ENCODE data around the gene CABP7.
"Not testable (repeated sequence)": the region's sequence is repeated elsewhere in the genome, so short reads cannot be mapped to it uniquely, and the experiment has no call there.

Gene CABP7

GRCh38 chr22:29742326-29742725, 22.5 kb downstream of the CABP7 start:
- H3K36me3 Mint-ChIP-seq, result peaks cover 50% of the 10 kb centered on the region
- H3K27me3 Mint-ChIP-seq, result no peaks in the 10 kb centered on the region
- H3K4me3 Mint-ChIP-seq, result no peak overlapping the region
- no peaks in the 10 kb centered on the region for H3K4me1 Mint-ChIP-seq
- H3K9me3 Mint-ChIP-seq, result no peaks in the 10 kb centered on the region
- no peak for ATAC-seq
- H3K27ac Mint-ChIP-seq, result no peak overlapping the region

GRCh38 chr22:29744902-29745301, 25.1 kb downstream of the CABP7 start:
- Mint-ChIP-seq H3K4me1 (no peaks in the 10 kb centered on the region), H3K9me3 (no peaks in the 10 kb centered on the region), H3K36me3 (peaks cover 51% of the 10 kb centered on the region), H3K27me3 (no peaks in the 10 kb centered on the region), H3K4me3 (no peak overlapping the region), H3K27ac (no peak overlapping the region)
- no peak for ATAC-seq

- Mint-ChIP-seq H3K27me3 (no peaks in the 10 kb centered on the region), H3K9me3 (no peaks in the 10 kb centered on the region), H3K4me3 (no peak overlapping the region), H3K27ac (no peak overlapping the region), H3K4me1 (peaks cover 7% of the 10 kb centered on the region), H3K36me3 (peaks cover 36% of the 10 kb centered on the region)
- ATAC-seq, result no peak
These were observed 28.0 kb downstream of the CABP7 start for GRCh38 chr22:29747832-29748231.

GRCh38 chr22:29748248-29748893, 28.6 kb downstream of the CABP7 start:
- no peak for ATAC-seq
- H3K4me3 Mint-ChIP-seq, result no peak overlapping the region
- no peak overlapping the region for H3K27ac Mint-ChIP-seq
- peaks cover 7% of the 10 kb centered on the region for H3K4me1 Mint-ChIP-seq
- H3K9me3 Mint-ChIP-seq, result no peaks in the 10 kb centered on the region
- H3K36me3 Mint-ChIP-seq, result peaks cover 36% of the 10 kb centered on the region
- no peaks in the 10 kb centered on the region for H3K27me3 Mint-ChIP-seq

- Mint-ChIP-seq H3K4me3 (no peak overlapping the region), H3K27me3 (no peaks in the 10 kb centered on the region), H3K27ac (no peak overlapping the region), H3K4me1 (peaks cover 13% of the 10 kb centered on the region), H3K9me3 (no peaks in the 10 kb centered on the region), H3K36me3 (peaks cover 36% of the 10 kb centered on the region)
- ATAC-seq, result no peak
These were observed 30.2 kb downstream of the CABP7 start for GRCh38 chr22:29750029-29750428.

GRCh38 chr22:29750559-29751538, 31.0 kb downstream of the CABP7 start:
- peaks cover 21% of the 10 kb centered on the region for H3K4me1 Mint-ChIP-seq
- no peak overlapping the region for H3K27ac Mint-ChIP-seq
- no peaks in the 10 kb centered on the region for H3K9me3 Mint-ChIP-seq
- H3K4me3 Mint-ChIP-seq, result no peak overlapping the region
- ATAC-seq, result no peak
- H3K36me3 Mint-ChIP-seq, result peaks cover 30% of the 10 kb centered on the region
- H3K27me3 Mint-ChIP-seq, result no peaks in the 10 kb centered on the region

GRCh38 chr22:29751669-29752068, 31.9 kb downstream of the CABP7 start:
- H3K27ac Mint-ChIP-seq, result no peak overlapping the region

GRCh38 chr22:29753808-29754657, 34.2 kb downstream of the CABP7 start:
- Mint-ChIP-seq H3K27me3 (no peaks in the 10 kb centered on the region), H3K4me1 (peaks cover 26% of the 10 kb centered on the region), H3K36me3 (peaks cover 16% of the 10 kb centered on the region), H3K9me3 (no peaks in the 10 kb centered on the region), H3K27ac (no peak overlapping the region), H3K4me3 (no peak overlapping the region)
- ATAC-seq, result no peak

More at GRCh38 chr22:29751669-29752068, 31.9 kb downstream of the CABP7 start:
- H3K36me3 Mint-ChIP-seq, result peaks cover 30% of the 10 kb centered on the region
- no peak for ATAC-seq
- no peaks in the 10 kb centered on the region for H3K9me3 Mint-ChIP-seq
- H3K4me3 Mint-ChIP-seq, result no peak overlapping the region
- no peaks in the 10 kb centered on the region for H3K27me3 Mint-ChIP-seq
- peaks cover 24% of the 10 kb centered on the region for H3K4me1 Mint-ChIP-seq

GRCh38 chr22:29754658-29755395, 35.0 kb downstream of the CABP7 start:
- H3K4me3 Mint-ChIP-seq, H3K36me3 Mint-ChIP-seq: not testable (repeated sequence)

GRCh38 chr22:29755889-29756288, 36.1 kb downstream of the CABP7 start:
- ATAC-seq, result no peak
- Mint-ChIP-seq H3K4me1 (peaks cover 30% of the 10 kb centered on the region), H3K27ac (no peak overlapping the region), H3K36me3 (no peaks in the 10 kb centered on the region), H3K9me3 (no peaks in the 10 kb centered on the region), H3K4me3 (no peak overlapping the region), H3K27me3 (no peaks in the 10 kb centered on the region)

More at GRCh38 chr22:29754658-29755395, 35.0 kb downstream of the CABP7 start:
- H3K27me3 Mint-ChIP-seq, H3K27ac Mint-ChIP-seq, ATAC-seq, H3K9me3 Mint-ChIP-seq: not testable (repeated sequence)
- H3K4me1 Mint-ChIP-seq, result peaks cover 30% of the 10 kb centered on the region

GRCh38 chr22:29756341-29756740, 36.5 kb downstream of the CABP7 start:
- Mint-ChIP-seq H3K4me1 (peaks cover 30% of the 10 kb centered on the region), H3K36me3 (no peaks in the 10 kb centered on the region), H3K27me3 (no peaks in the 10 kb centered on the region), H3K9me3 (no peaks in the 10 kb centered on the region), H3K4me3 (no peak overlapping the region), H3K27ac (no peak overlapping the region)
- ATAC-seq, result no peak

GRCh38 chr22:29757096-29757495, 37.3 kb downstream of the CABP7 start:
- H3K27me3 Mint-ChIP-seq, result no peaks in the 10 kb centered on the region
- no peak overlapping the region for H3K4me3 Mint-ChIP-seq
- no peak for ATAC-seq
- H3K27ac Mint-ChIP-seq, result no peak overlapping the region
- H3K4me1 Mint-ChIP-seq, result peaks cover 28% of the 10 kb centered on the region
- H3K36me3 Mint-ChIP-seq, result no peaks in the 10 kb centered on the region
- no peaks in the 10 kb centered on the region for H3K9me3 Mint-ChIP-seq

- H3K4me1 Mint-ChIP-seq, result peaks cover 23% of the 10 kb centered on the region
- no peaks in the 10 kb centered on the region for H3K27me3 Mint-ChIP-seq
- no peaks in the 10 kb centered on the region for H3K9me3 Mint-ChIP-seq
- H3K27ac Mint-ChIP-seq, result no peak overlapping the region
- no peaks in the 10 kb centered on the region for H3K36me3 Mint-ChIP-seq
- no peak overlapping the region for H3K4me3 Mint-ChIP-seq
- no peak for ATAC-seq
These were observed 38.3 kb downstream of the CABP7 start for GRCh38 chr22:29758068-29758622.

- Mint-ChIP-seq H3K36me3 (no peaks in the 10 kb centered on the region), H3K4me1 (peaks cover 23% of the 10 kb centered on the region)
These were observed 39.2 kb downstream of the CABP7 start for GRCh38 chr22:29758959-29759358.

More at GRCh38 chr22:29758959-29759358, 39.2 kb downstream of the CABP7 start:
- Mint-ChIP-seq H3K4me3 (no peak overlapping the region), H3K27ac (no peak overlapping the region), H3K9me3 (no peaks in the 10 kb centered on the region), H3K27me3 (no peaks in the 10 kb centered on the region)
- no peak for ATAC-seq

All from stimulated activated memory B cell treated with anti-CD40 and anti-IgM and Interleukin-4, amounts not matched to agents 10 μg/mL and 1 μg/mL and 100 μg/mL, for 72 hours (primary cell).